SH-SY5Y (cell line): ENCODE data around the gene CHKA.

Source experiments
- GATA2 ChIP-seq: IDR thresholded peaks from 2 replicates; pipeline ENCODE4 v1.6.1; 2011; ENCODE audit warnings: mild to moderate bottlenecking, low read depth, low read length
- GATA3 ChIP-seq: IDR thresholded peaks from 2 replicates; pipeline ENCODE4 v1.6.1; 2011; ENCODE audit warnings: low read depth, mild to moderate bottlenecking, low read length, moderate library complexity

CHKA gene

GRCh38 chr11:68121067-68121899, at the start of gene CHKA:
Gene CHKA (minus strand): TSS chr11:68121388. CDS start chr11:68121177, 211 bp downstream.
- no peak for TF ChIP-seq GATA2
- no peak for TF ChIP-seq GATA3

DNA sequence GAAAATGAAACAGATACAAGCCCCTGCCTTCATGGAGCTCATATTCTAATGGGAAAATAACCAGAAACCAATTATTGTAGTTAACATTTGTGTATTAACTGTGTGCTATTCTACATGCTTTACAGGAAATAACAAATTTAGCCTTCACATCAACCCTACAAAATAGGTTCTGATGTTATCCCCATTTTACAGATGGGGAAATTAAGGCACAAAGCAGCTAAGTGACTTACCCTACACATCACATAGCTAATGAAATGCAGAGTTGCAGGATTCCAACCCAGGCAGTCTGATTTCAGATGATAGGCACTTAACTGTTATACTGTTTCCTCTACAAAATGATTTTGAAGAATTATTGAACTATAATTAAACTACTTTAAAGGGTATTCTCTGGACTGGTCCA, 48.3 kb upstream of the CHKA start:
- no peak for TF ChIP-seq GATA2
- TF ChIP-seq GATA3 = no peak

DNA sequence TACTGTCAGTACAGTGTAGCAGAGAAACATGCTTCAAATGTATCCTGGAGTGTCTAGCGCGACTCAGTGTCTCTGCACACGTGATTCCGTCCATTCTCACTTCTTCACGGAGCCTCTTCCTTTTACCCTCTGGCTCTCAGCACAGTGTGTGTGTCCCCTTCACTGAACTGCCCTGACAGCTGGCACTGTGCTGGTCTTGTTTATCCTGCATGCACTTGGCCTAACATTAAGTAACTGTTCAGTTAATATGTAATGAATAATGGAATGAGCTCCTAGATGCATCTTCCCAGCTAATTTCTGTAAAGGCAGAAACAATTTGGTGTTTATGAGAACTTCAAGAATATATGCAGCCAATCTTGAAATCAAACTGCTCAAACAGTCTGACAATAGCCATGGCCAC, 47.5 kb upstream of the CHKA start:
- TF ChIP-seq GATA3 = no peak
- TF ChIP-seq GATA2 = no peak

DNA sequence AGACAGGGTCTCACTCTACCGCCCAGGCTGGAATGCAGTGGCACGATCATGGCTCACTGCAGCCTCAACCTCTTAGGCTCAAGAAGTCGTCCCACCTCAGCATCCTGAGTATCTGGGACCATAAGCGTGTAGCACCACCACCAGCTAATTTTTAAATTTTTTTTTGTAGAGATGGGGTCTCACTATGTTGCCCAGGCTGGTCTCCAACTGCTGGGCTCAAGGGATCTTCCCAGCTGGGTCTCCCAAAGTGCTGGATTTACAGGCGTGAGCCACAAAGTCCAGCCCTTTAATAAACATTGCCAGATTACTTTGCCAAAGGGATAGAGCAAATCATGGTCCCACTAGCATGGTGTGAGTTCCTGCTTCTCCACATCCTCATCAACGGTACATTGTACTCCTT, 46.3 kb upstream of the CHKA start:
- TF ChIP-seq GATA2 (no peak), GATA3 (no peak)

- TF ChIP-seq GATA2 (no peak), GATA3 (no peak)
Measured at GRCh38 chr11:68166969-68167368, 45.8 kb upstream of the CHKA start.

- TF ChIP-seq GATA3 (no peak), GATA2 (no peak)
Measured at GRCh38 chr11:68165601-68166000, 44.4 kb upstream of the CHKA start.

- no peak for TF ChIP-seq GATA2
Measured at GRCh38 chr11:68164437-68164836, 43.2 kb upstream of the CHKA start.

- TF ChIP-seq GATA3 (no peak), GATA2 (no peak)
Measured at GRCh38 chr11:68163691-68164090, 42.5 kb upstream of the CHKA start.

DNA sequence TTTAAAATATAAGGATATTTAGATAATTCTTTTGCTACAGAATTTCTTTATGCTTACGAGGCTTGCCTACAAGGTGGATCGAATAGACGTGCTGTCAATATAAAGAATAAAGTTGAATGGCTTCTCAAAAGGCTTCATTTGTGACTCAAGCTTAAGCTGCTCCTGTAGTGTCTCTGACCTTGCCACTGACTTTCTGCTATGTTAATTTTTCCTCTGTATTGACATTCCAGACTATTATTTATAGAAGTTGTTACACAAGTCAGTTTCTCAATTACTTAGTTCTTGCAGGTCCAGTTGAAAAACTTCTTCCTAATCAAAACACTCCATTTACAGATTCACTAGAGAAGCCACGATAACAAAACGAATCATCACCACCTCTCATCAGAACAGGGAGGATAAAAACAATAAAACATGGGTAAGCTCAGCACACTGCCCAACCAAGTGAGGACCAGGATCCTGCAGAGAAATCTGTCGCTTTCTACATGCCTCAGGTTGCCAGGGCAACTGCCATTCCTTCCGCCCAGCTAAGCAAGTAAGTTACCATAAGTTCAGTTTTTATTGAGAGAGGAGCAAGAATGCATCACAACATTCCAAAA, 39.0 kb upstream of the CHKA start:
- TF ChIP-seq GATA3 (no peak), GATA2 (no peak)

GRCh38 chr11:68159665-68160064, 38.5 kb upstream of the CHKA start:
- no peak for TF ChIP-seq GATA2
- no peak for TF ChIP-seq GATA3

- TF ChIP-seq GATA3 (no peak), GATA2 (no peak)
Measured at GRCh38 chr11:68159161-68159560, 38.0 kb upstream of the CHKA start.

DNA sequence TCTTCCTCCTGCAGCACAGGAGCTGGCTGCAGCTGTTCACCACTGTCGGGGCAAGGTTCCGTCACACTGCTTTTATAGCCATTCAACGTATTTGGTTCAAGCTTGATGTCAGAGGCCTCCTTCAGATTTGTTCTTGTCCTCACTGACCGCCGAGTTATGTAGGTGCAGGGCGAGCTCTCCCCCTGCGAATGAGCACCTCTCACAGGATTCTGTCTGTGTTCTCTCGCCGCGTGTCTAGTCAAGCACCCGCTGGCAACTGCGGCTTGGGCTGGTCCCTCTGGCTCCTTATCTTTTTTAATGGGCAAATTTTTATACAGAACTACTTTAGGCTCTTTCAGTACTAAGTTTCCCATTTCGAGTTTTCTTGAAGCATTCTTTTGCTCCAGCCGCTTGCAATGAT, 37.4 kb upstream of the CHKA start:
- no peak for TF ChIP-seq GATA2
- no peak for TF ChIP-seq GATA3

GRCh38 chr11:68153742-68154141, 32.6 kb upstream of the CHKA start:
- TF ChIP-seq GATA3 = no peak
- TF ChIP-seq GATA2 = no peak

- TF ChIP-seq GATA2 (no peak), GATA3 (no peak)
Measured at GRCh38 chr11:68150037-68150436, 28.8 kb upstream of the CHKA start.

GRCh38 chr11:68149417-68149816, 28.2 kb upstream of the CHKA start:
- TF ChIP-seq GATA2 (no peak), GATA3 (no peak)
